GM21367 (cell line): Measurements from ENCODE around the gene OR56A5.
"Not testable (repeated sequence)": the region's sequence is repeated elsewhere in the genome, so short reads cannot be mapped to it uniquely, and the experiment has no call there.

Experiments
- ATAC-seq: cut with Tn5 transposase; IDR thresholded peaks from one replicate; pipeline ENCODE4 v1.9.1; 2021; ENCODE audit not compliant: unreplicated experiment

Gene OR56A5

GRCh38 chr11:5968394-5968793 lies at the start of gene OR56A5:
OR56A5 (minus strand) TSS chr11:5968494; CDS start chr11:5968494, 0 bp downstream.
- no peak for ATAC-seq

GRCh38 chr11:6013042-6013441 lies 44.7 kb upstream of the OR56A5 start:
- no peak for ATAC-seq

- ATAC-seq, result no peak
These were observed 43.9 kb upstream of the OR56A5 start for GRCh38 chr11:6012035-6012668.

GRCh38 chr11:6006846-6007245 lies 38.6 kb upstream of the OR56A5 start, which contains the start of gene OR56A4:
OR56A4 (minus strand) TSS chr11:6006946; CDS start chr11:6002992, 3,954 bp downstream.
- ATAC-seq, result no peak

- no peak for ATAC-seq
These were observed 38.1 kb upstream of the OR56A5 start for GRCh38 chr11:6006395-6006794.

GRCh38 chr11:6002202-6002699 lies 34.0 kb upstream of the OR56A5 start:
- ATAC-seq, result no peak

GRCh38 chr11:5994791-5995190 lies 26.5 kb upstream of the OR56A5 start:
- no peak for ATAC-seq

GRCh38 chr11:5992604-5993251 lies 24.4 kb upstream of the OR56A5 start:
- peak; percentile 60 for ATAC-seq

GRCh38 chr11:5992150-5992549 lies 23.9 kb upstream of the OR56A5 start:
- ATAC-seq, result no peak

GRCh38 chr11:5989203-5989602 lies 20.9 kb upstream of the OR56A5 start:
- no peak for ATAC-seq

- ATAC-seq, result no peak
These were observed 18.6 kb upstream of the OR56A5 start, which contains the start of gene OR52L1 for GRCh38 chr11:5986885-5987284. OR52L1 (minus strand) TSS chr11:5986985; CDS start chr11:5986930, 55 bp downstream.

GRCh38 chr11:5983443-5983842 lies 15.1 kb upstream of the OR56A5 start:
- ATAC-seq, result no peak

GRCh38 chr11:5973530-5973929 lies 5.2 kb upstream of the OR56A5 start:
- no peak for ATAC-seq

- ATAC-seq, result no peak
These were observed 586 bp downstream of the OR56A5 start for GRCh38 chr11:5967708-5968107.

- no peak for ATAC-seq
These were observed 1.3 kb downstream of the OR56A5 start for GRCh38 chr11:5966958-5967357.

GRCh38 chr11:5960704-5961320 lies 7.5 kb downstream of the OR56A5 start:
- not testable (repeated sequence) for ATAC-seq

GRCh38 chr11:5955586-5955985 lies 12.7 kb downstream of the OR56A5 start:
- ATAC-seq, result no peak

GRCh38 chr11:5941951-5942350 lies 26.3 kb downstream of the OR56A5 start, which contains the start of gene OR56A3:
OR56A3 (plus strand) TSS chr11:5942251; CDS start chr11:5947347, 5,096 bp downstream.
- no peak for ATAC-seq

- no peak for ATAC-seq
These were observed 27.5 kb downstream of the OR56A5 start for GRCh38 chr11:5940748-5941147.

- no peak for ATAC-seq
These were observed 29.7 kb downstream of the OR56A5 start for GRCh38 chr11:5938603-5938965.

- ATAC-seq, result no peak
These were observed 30.3 kb downstream of the OR56A5 start for GRCh38 chr11:5937868-5938602.
